GM12873 (cell line): ENCODE data around the gene WASF2.
A peak's percentile ranks its signal among the peaks of the same experiment; 100 is the strongest.

Experiments
- CTCF ChIP-seq: IDR thresholded peaks from 2 replicates; pipeline ENCODE4 v1.5.1; 2012; ENCODE audit warnings: low read depth, mild to moderate bottlenecking, moderate library complexity, low read length, control low read depth; ENCODE audit not compliant: insufficient read depth; ENCODE audit errors: missing control alignments

WASF2 gene

GRCh38 chr1:27360159-27361043 lies 129.6 kb downstream of the WASF2 start:
- no peak for TF ChIP-seq CTCF

GRCh38 chr1:27359822-27360158 lies 130.2 kb downstream of the WASF2 start:
- no peak for TF ChIP-seq CTCF

- TF ChIP-seq CTCF = no peak
Measured at GRCh38 chr1:27358928-27359313, 131.0 kb downstream of the WASF2 start.

- no peak for TF ChIP-seq CTCF
Measured at GRCh38 chr1:27358038-27358927, 131.7 kb downstream of the WASF2 start.

- TF ChIP-seq CTCF = peak; percentile 97
Measured at GRCh38 chr1:27357281-27358037, 132.5 kb downstream of the WASF2 start.

- no peak for TF ChIP-seq CTCF
Measured at GRCh38 chr1:27356619-27357280, 133.2 kb downstream of the WASF2 start.
